HEK293 (cell line): ENCODE measurements around the gene HOXA11.

Experiments
- CTCF ChIA-PET: fragments of 350-600 bp; formaldehyde crosslinking; extraction: SDS; loops from one replicate; lab custom pipeline; 2021; ENCODE audit warnings: antibody characterized with exemption; lab: Yijun Ruan, JAX
- POLR2A ChIA-PET: fragments of 300-600 bp; formaldehyde crosslinking; extraction: SDS; loops from one replicate; lab custom pipeline; 2020; ENCODE audit warnings: antibody characterized with exemption, inconsistent platforms; lab: Yijun Ruan, JAX
- H3K27ac ChIP-seq: fragments of 200-500 bp; sonication (Bioruptor generic); 2 replicates; pipeline ENCODE4 v1.5.1; 2014; ENCODE audit warnings: low read depth, low read length, control low read depth, inconsistent platforms; ENCODE audit errors: extremely low read depth
- H3K36me3 ChIP-seq, 2 experiments: fragments of 200-500 bp in 1 of 2; sonication (Bioruptor generic) in 1 of 2; 1 replicate in 1 of 2; 2 replicates in 1 of 2; pipeline ENCODE4 v1.5.1; 2014 to 2017; ENCODE audit warnings: inconsistent platforms in 2 of 2, low read length in 2 of 2; ENCODE audit not compliant: control insufficient read depth in 2 of 2, insufficient read depth in 1 of 2
- H3K4me1 ChIP-seq: fragments of 200-500 bp; sonication (Bioruptor generic); 2 replicates; pipeline ENCODE4 v1.5.1; 2014; ENCODE audit warnings: mild to moderate bottlenecking, low read length, inconsistent platforms; ENCODE audit not compliant: control insufficient read depth, insufficient read depth
- H3K4me3 ChIP-seq: 2 replicates; pipeline ENCODE4 v1.5.1; 2011; ENCODE audit warnings: low read depth, mild to moderate bottlenecking, control low read depth, low read length, moderate library complexity
- H3K9me3 ChIP-seq: fragments of 200-500 bp; sonication (Bioruptor generic); 2 replicates; pipeline ENCODE4 v1.5.1; 2014; ENCODE audit warnings: low read depth, low read length, inconsistent platforms; ENCODE audit not compliant: control insufficient read depth, insufficient read depth
- FEZF1 ChIP-seq: fragments of 450-650 bp; formaldehyde crosslinking; IDR thresholded peaks from 2 replicates; pipeline ENCODE4 v1.5.1; 2016; ENCODE audit warnings: missing biosample characterization, missing genetic modification characterization
- GFI1B ChIP-seq: fragments of 450-650 bp; formaldehyde crosslinking; IDR thresholded peaks from 2 replicates; pipeline ENCODE4 v1.5.1; 2016; ENCODE audit warnings: missing biosample characterization, missing genetic modification characterization
- MYNN ChIP-seq: fragments of 450-650 bp; formaldehyde crosslinking; IDR thresholded peaks from 2 replicates; pipeline ENCODE4 v1.5.1; 2016; ENCODE audit warnings: missing biosample characterization, missing genetic modification characterization, borderline replicate concordance
- SP7 ChIP-seq: fragments of 450-650 bp; formaldehyde crosslinking; IDR thresholded peaks from 2 replicates; pipeline ENCODE4 v1.5.1; 2016; ENCODE audit warnings: missing biosample characterization, missing genetic modification characterization
- ZBTB1 ChIP-seq: fragments of 450-650 bp; formaldehyde crosslinking; IDR thresholded peaks from 2 replicates; pipeline ENCODE4 v1.5.1; 2016; ENCODE audit warnings: missing biosample characterization, missing genetic modification characterization
- ZBTB8A ChIP-seq: fragments of 450-650 bp; formaldehyde crosslinking; IDR thresholded peaks from 2 replicates; pipeline ENCODE4 v1.5.1; 2016; ENCODE audit warnings: missing biosample characterization, missing genetic modification characterization
- ZEB2 ChIP-seq: fragments of 450-650 bp; formaldehyde crosslinking; IDR thresholded peaks from 2 replicates; pipeline ENCODE4 v1.5.1; 2016; ENCODE audit warnings: missing biosample characterization, missing genetic modification characterization
- ZNF121 ChIP-seq: fragments of 450-650 bp; formaldehyde crosslinking; IDR thresholded peaks from 2 replicates; pipeline ENCODE4 v1.5.1; 2016; ENCODE audit warnings: missing biosample characterization, missing genetic modification characterization
- ZNF16 ChIP-seq: fragments of 450-650 bp; formaldehyde crosslinking; IDR thresholded peaks from 2 replicates; pipeline ENCODE4 v1.5.1; 2016; ENCODE audit warnings: low read depth, missing biosample characterization, missing genetic modification characterization
- ZNF416 ChIP-seq: fragments of 450-650 bp; formaldehyde crosslinking; IDR thresholded peaks from 2 replicates; pipeline ENCODE4 v1.5.1; 2016; ENCODE audit warnings: missing biosample characterization, missing genetic modification characterization
- ZNF449 ChIP-seq: fragments of 450-650 bp; formaldehyde crosslinking; IDR thresholded peaks from 2 replicates; pipeline ENCODE4 v1.5.1; 2017; ENCODE audit warnings: missing biosample characterization, mild to moderate bottlenecking, missing genetic modification characterization, moderate library complexity
- ZNF510 ChIP-seq: fragments of 450-650 bp; formaldehyde crosslinking; IDR thresholded peaks from 2 replicates; pipeline ENCODE4 v1.5.1; 2018; ENCODE audit warnings: mild to moderate bottlenecking, missing genetic modification characterization, missing biosample characterization; ENCODE audit not compliant: insufficient replicate concordance
- ZNF544 ChIP-seq: fragments of 450-650 bp; formaldehyde crosslinking; IDR thresholded peaks from 2 replicates; pipeline ENCODE4 v1.5.0; 2017; ENCODE audit warnings: missing biosample characterization, missing genetic modification characterization
- ZNF585B ChIP-seq: fragments of 450-650 bp; formaldehyde crosslinking; IDR thresholded peaks from 2 replicates; pipeline ENCODE4 v1.5.1; 2016; ENCODE audit warnings: missing biosample characterization, missing genetic modification characterization
- ZNF600 ChIP-seq: fragments of 450-650 bp; formaldehyde crosslinking; IDR thresholded peaks from 2 replicates; pipeline ENCODE4 v1.5.1; 2016; ENCODE audit warnings: missing biosample characterization, missing genetic modification characterization
- ZNF621 ChIP-seq: fragments of 450-650 bp; formaldehyde crosslinking; IDR thresholded peaks from 2 replicates; pipeline ENCODE4 v1.5.1; 2017; ENCODE audit warnings: missing biosample characterization, missing genetic modification characterization
- ZNF654 ChIP-seq: fragments of 450-650 bp; formaldehyde crosslinking; IDR thresholded peaks from 2 replicates; pipeline ENCODE4 v1.5.1; 2016; ENCODE audit warnings: low read depth, missing biosample characterization, missing genetic modification characterization
- ZNF747 ChIP-seq: fragments of 450-650 bp; formaldehyde crosslinking; IDR thresholded peaks from 2 replicates; pipeline ENCODE4 v1.5.1; 2016; ENCODE audit warnings: missing biosample characterization, missing genetic modification characterization
- ZNF768 ChIP-seq: fragments of 450-650 bp; formaldehyde crosslinking; IDR thresholded peaks from 2 replicates; pipeline ENCODE4 v1.5.1; 2018; ENCODE audit warnings: missing biosample characterization, mild to moderate bottlenecking, missing genetic modification characterization
- ZSCAN16 ChIP-seq: fragments of 450-650 bp; formaldehyde crosslinking; IDR thresholded peaks from 2 replicates; pipeline ENCODE4 v1.5.1; 2016; ENCODE audit warnings: missing biosample characterization, missing genetic modification characterization
- TF ChIP-seq, protein P1 (sequence below): fragments of 450-650 bp; formaldehyde crosslinking; IDR thresholded peaks from 2 replicates; pipeline ENCODE4 v1.5.1; 2016; ENCODE audit warnings: missing biosample characterization, missing genetic modification characterization

The HOXA11 gene

GRCh38 chr7:27203365-27203953 lies 18.4 kb upstream of the HOXA11 start:
- Histone ChIP-seq H3K4me1 (peaks cover 11% of the 10 kb centered on the region), H3K36me3 (no peaks in the 10 kb centered on the region), H3K27ac (no peak overlapping the region), H3K4me3 (no peak overlapping the region), H3K9me3 (no peaks in the 10 kb centered on the region)
- POLR2A ChIA-PET = no interaction called here
- TF ChIP-seq GFI1B (no peak), ZNF416 (no peak), ZNF510 (tag by site-specific recombination) (no peak), ZSCAN16 (tag by site-specific recombination) (no peak)
- CTCF ChIA-PET = no interaction called here

DNA sequence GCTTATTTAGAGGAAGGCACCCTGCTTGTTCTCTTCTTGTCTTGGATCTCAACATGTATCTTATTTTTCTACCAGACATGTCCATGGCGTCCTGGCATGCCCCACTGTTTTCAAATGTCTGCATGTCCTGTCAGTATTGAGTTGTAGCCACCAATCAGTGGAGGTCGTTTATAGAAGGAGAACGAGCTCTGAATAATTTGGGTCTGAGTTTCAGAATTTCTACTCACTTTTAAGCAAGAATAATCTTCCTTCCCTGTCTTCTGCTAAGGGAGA lies 17.8 kb upstream of the HOXA11 start:
- no peaks in the 10 kb centered on the region for H3K36me3 ChIP-seq
- H3K4me3 ChIP-seq = no peak overlapping the region
- H3K9me3 ChIP-seq = no peaks in the 10 kb centered on the region
- H3K27ac ChIP-seq = no peak overlapping the region
- ChIA-PET POLR2A (no interaction called here), CTCF (interaction anchor here (0.6 kb wide), 1 partner anchor 251 kb away, joined by 3 read pairs; no protein-coding TSS in a partner anchor)
- TF ChIP-seq ZNF621 (tag by site-specific recombination) = no peak
- TF ChIP-seq ZNF768 = no peak
- no peak for TF ChIP-seq ZNF544
- TF ChIP-seq ZNF121 = no peak
- H3K4me1 ChIP-seq = peaks cover 7% of the 10 kb centered on the region

GRCh38 chr7:27202018-27202861 lies 17.2 kb upstream of the HOXA11 start:
- CTCF ChIA-PET = interaction anchor here (0.6 kb wide), 2 partner anchors 41 to 251 kb away, joined by 3 read pairs; no protein-coding TSS in a partner anchor
- Histone ChIP-seq H3K9me3 (no peaks in the 10 kb centered on the region), H3K4me3 (no peak overlapping the region), H3K4me1 (peaks cover 7% of the 10 kb centered on the region), H3K36me3 (no peaks in the 10 kb centered on the region), H3K27ac (no peak overlapping the region)
- POLR2A ChIA-PET = no interaction called here
- TF ChIP-seq ZNF654 = no peak
- no peak for TF ChIP-seq ZNF585B (tag by site-specific recombination)
- TF ChIP-seq, protein P1, sequence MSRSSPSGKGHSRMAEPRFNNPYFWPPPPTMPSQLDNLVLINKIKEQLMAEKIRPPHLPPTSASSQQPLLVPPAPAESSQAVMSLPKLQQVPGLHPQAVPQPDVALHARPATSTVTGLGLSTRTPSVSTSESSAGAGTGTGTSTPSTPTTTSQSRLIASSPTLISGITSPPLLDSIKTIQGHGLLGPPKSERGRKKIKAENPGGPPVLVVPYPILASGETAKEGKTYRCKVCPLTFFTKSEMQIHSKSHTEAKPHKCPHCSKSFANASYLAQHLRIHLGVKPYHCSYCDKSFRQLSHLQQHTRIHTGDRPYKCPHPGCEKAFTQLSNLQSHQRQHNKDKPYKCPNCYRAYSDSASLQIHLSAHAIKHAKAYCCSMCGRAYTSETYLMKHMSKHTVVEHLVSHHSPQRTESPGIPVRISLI (tag by site-specific recombination) = 0 out of 2 replicates have a peak, but pooled peaks have one; percentile 56

DNA sequence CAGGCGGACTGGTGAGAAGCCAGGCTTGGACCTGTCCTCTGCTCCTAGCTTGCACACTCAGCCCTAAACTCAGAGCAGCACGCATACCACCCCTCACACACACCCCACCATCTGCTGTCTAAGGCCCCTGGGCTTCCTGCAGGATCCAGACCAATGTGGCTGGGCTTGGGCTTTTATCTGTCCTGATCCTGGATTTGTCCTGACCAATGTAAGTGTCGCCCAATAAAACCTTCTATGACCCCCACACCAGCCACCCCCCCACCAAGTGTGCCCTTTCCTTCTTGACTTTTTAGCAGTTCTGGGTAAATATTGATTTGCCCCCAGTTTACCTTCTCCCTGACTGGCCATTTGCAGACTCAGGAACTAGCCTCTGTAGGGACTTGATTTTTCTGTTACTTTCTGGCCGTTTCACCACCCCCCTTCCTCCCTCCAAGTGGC lies 16.6 kb upstream of the HOXA11 start:
- POLR2A ChIA-PET = no interaction called here
- Histone ChIP-seq H3K27ac (no peak overlapping the region), H3K4me3 (no peak overlapping the region), H3K9me3 (no peaks in the 10 kb centered on the region), H3K36me3 (no peaks in the 10 kb centered on the region), H3K4me1 (peaks cover 7% of the 10 kb centered on the region)
- CTCF ChIA-PET = interaction anchor here (0.6 to 1.4 kb wide), 2 partner anchors 22 to 40 kb away, joined by 3 to 6 read pairs; no protein-coding TSS in a partner anchor
- TF ChIP-seq ZNF449 (tag by site-specific recombination) (peak; percentile 34; the same call in 1 of the 2 replicates), ZNF600 (peak; percentile 39; the same call in 1 of the 2 replicates), ZBTB1 (tag by site-specific recombination) (no peak), ZNF16 (tag by site-specific recombination) (no peak), SP7 (tag by site-specific recombination) (no peak), ZNF747 (tag by site-specific recombination) (no peak), MYNN (no peak), FEZF1 (no peak), ZEB2 (no peak), ZBTB8A (tag by site-specific recombination) (no peak)
- TF ChIP-seq, protein P1 (tag by site-specific recombination) = no peak
